ENCODE data around the gene TECPR1.
"Not testable (repeated sequence)": the region's sequence is repeated elsewhere in the genome, so short reads cannot be mapped to it uniquely, and the experiment has no call there.

Gene TECPR1

DNA sequence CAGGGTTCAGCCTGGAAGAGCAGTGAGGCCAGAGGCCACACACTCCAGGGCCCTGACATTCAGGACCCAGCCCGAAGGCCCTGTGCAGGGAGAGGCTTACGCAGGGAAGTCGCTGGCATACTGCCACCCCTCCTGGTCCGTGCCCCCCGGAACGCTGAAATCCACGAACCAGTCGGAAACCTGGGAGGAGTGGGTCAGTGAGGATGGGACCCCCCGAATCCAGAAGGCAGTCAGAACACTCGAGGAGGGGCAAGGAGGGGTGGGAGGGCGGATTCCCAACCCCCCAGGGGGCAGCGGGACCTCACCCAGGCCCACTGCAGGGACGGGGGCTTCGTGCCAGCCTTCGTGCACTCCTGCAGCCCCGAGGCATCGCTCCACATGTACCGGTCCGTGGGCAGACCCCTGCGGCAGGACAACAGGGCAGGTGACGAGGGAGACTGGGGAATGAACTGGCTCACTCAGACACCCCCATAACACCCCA, 27.3 kb downstream of the TECPR1 start:
- no peak for DNase-seq (ENCODE audit: low spot score)

DNA sequence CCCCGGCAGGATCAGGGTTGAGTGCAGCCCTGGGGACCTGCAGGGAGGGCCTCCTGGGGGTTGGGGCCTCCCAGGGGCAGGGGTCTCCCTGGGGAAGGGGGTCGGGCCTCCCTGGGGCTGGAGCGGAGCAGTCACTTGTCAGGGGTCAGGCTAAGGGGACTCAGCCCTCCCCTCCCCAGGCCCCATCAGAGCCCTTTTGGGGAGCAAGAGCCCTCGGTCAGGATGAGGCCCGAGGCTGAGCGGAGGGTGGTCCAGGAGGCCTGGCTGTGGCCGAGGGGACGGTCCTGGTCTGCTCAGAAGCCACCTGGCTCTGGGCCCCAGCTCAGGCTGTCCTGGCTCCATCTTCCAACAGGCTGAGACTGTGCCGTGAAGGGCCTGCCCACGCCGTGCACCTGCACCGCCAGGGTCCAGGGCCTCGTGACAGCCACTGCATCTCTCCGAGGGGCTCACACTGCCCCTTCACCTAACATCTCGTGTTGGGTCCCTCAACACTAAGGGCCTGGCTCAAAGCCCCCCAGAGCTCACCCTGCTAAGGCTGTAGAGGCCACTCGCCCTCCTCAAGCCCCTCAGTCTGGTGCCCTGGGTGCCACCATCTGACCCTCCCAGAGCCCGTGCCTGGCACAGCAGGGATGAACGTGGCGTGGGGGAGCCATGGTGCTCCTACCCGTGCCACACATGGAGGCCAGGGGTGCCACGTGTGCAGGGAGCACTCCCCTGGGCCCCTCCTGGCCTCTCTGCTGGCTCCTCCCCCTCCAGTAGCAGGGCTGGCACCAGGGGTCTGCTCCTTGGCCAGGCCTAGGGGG, 27.9 kb downstream of the TECPR1 start:
- no peak for DNase-seq (ENCODE audit: low spot score)

DNA sequence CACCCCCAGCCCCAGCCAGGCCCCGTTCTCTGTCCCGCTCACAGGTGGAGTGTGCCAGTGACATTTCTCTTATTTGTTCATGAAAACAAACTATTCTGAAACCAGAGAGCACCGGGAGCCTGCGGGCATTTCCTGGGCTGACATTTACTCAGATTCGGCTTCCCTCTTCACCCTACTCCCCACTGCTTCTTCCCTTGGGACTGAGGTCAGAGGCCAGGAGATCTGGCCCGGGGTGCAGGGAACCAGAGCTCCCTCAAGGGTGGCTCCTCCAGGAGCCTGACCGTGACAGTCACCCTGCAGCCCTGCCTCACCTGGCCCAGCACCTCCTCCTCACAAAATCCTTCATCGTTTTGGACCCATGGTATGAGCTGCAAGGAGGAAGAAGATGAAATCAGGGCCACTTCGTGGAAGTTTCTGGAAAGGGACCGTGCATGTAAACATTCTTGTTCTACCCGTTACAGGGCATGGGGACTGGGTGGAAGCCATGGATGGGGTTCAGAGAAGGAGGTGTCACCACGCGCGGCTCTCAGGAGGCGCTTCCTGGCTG, 28.6 kb downstream of the TECPR1 start:
- no peak for DNase-seq (ENCODE audit: low spot score)

DNA sequence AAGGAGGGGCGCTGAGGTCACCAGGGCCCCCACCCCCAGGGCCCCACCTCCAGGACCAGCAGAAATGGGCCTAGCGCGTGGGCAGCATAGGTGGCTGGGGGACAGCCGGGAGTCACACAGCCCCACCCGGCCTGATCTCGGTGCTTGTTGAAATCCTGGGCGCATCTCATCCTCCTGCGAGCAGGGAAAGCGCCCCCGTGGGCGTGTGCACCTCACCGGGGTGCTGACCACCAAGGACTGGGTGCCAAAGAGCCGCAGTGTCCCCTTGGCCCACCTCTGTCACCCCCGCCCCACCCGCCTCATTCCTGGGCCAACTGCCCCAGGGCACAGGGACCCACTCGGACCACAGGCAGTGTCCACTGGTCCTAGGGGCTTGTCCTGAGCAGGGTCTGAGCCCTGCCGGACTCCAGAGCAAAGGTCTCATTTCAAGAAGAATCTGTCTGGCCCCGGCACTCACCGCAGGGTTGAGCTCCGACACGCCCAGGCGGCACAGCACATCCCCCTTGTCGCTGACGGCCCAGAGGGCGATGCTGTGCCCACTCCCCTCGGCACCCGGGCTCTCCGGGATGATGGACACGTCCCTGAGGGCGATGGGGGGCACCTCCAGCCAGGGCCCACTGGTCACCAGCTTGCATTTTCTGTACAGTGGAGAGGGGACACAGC, 29.4 kb downstream of the TECPR1 start:
- no peak for DNase-seq (ENCODE audit: low spot score)

DNA sequence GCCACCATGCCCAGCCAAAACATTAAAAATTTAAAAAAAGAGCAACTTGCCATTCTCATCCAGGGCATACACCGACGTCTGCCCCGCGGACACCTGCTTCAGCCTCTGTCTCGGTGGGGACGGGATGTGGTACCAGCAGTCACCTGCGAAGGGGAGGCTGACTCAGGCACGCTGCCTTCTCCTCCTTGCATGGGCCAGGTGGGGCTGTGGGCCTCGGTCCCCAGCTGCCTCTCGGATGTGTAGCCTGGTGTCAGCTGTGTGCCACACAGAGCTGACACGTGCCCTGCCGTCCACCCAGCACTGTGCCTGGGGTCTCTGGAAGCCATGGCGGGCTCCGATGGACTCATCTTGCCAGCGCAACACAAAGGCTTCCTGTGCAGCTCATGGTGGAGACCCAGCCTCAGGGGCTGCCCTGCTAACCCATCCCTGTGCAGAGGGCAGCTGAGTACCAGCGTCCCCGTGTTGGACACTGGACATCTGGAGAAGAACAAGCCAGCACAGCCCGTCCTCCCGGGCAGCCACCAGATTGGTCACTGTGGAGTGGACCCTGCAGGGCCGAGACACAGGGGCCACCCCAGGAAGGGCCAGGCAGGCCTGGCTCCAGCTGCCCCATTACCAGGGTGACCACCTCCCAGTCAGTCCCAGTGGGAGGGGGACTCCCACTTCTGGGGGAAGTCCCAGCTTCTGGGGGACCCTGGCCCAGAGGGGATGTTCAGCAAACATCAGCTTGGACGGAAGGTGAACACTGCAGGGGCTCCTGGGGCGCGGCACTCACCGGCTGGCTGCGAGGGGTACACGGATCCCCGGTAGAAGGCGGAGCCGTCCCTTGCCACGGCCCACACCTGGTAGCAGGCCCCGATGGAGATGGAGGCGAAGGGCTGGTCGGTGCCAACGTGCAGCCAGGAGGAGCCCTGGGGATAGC, 30.2 kb downstream of the TECPR1 start:
- no peak for DNase-seq (ENCODE audit: low spot score)

DNA sequence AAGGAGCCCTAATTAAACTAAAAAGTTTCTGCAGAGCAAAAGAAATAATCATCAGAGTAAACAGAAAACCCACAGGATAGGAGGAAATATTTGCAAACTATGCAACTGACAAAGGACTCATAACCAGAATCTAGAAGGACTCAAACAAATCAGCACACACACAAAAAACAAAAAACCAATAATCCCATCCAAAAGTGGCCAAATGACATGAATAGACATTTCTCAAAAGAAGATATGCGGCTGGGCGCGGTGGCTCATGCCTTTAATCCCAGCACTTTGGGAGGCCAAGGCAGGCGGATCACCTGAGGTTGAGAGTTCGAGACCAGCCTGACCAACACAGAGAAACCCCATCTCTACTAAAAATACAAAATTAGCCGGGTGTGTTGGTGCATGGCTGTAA, 32.6 kb downstream of the TECPR1 start:
- DNase-seq (ENCODE audit: low spot score), result not testable (repeated sequence)

DNA sequence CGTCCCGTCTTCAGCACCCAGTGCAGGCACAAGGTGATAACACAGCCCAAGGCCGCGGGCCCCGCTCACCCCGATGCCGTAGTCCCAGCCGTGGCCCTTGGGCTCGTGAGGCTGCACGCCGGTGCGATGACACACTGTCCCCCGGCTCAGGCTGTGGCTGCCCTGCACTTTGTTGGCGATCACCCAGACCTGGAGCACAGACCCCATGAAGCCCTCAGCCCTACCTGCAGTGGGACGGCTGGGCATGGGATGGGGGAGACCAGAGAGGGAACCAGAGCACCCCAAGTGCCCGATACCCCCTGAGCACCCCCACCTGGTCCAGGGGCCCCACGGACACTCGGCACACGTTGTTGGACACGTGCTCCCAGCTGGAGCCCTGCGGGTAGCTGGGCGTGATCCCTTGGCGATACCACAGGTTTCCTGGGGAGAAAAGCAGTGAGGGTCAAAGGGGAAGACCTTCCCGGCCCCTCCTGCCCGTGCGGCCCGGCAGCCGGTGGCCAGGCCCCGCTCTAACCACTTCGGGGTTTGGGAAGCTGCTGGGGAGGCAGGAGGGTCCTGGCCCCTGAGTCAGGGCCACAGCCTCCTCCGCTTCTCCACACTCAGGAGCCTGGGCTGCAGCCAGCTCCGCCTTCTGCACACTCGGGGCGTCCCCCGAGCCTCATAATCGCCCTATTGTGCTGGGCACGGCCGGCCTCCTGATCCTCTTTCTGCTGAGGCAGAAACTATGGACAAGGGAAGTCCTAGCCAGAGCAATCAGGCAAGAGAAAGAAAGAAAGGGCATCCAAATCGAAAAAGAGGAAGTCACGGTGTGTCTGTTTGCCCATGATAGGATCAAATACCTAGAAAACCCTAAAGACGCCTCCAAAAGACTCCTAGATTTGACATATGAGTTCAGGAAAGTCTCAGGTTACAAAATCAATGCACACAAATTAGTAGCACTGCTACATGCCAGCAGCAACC, 34.1 kb downstream of the TECPR1 start:
- peak; percentile 74 for DNase-seq (ENCODE audit: low spot score)

DNA sequence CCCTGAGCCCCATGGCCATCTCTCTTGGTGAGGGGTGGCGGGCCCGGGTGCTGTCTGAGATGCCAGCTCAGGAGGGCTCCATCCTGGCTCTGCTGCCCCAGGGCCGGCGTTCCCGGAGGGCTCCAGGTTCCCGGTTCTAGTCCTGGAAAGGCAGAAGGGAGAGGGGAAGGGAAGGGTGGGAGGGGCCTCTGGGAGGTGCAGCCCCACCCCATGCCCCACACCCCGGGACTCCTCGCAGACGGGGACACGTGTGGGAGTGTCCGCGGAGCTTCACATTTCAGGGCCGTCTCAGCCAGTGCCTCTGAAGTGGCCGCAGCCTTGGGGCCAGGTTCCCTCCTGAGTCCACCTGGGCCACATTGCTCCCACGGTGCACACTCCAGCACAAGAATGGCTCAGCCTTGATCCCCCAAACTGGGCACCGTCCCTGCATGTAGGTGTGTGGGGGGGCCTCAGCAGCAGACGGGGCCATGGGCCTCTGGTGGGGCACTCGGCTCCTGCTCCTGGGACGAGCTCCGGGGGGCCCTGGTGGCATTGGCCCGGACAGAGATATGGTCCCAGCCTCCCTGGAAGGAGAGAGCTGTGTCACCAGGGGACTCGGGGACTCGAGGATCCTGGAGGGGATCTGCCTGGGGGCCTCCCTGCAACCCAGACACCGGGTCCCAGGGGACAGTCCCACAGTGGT, 35.0 kb downstream of the TECPR1 start:
- no peak for DNase-seq (ENCODE audit: low spot score)

DNA sequence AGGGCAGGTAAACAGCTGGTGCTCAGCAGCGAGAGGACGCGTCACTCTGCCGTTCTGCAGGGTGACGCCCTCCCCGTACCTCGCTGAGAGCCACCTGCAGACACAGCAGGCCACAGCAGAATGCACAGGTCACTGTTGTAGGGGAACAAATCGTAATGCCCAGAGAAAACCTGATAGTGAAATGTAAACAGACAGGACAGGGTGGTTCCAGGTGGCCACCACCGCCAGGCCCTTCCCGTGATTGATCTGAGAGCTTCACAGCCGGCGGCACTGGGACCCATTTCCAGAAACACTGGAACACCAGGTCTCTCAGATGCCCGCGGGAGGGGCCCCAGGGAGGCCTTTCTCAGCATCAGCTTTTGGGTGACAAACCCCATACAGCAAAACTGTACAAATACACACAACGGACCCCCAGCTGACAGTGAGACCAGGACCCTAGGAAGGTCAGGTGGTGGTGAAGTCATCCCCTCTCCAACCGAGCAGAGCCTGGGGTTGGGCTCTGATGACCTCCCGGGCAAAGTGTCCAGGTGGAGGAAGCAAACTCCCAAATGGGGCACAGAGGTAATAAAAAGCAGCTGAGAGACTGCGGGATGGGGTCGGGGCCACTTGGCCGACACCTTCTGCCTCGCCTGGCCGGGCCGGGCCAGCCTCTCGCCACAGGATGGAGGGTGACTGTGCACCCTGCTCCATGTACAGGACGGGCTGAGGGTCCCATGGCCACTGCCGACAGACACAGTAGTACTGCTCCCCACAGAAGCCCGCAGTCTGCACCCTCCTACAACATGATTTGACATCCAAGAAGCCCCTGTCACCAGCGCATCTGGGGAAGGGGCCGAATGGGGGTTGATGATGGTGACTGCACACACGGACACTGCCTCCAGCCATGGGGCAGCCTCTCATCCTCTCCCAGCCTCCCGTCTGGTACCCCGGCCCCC, 36.2 kb downstream of the TECPR1 start:
- DNase-seq (ENCODE audit: low spot score), result no peak

DNA sequence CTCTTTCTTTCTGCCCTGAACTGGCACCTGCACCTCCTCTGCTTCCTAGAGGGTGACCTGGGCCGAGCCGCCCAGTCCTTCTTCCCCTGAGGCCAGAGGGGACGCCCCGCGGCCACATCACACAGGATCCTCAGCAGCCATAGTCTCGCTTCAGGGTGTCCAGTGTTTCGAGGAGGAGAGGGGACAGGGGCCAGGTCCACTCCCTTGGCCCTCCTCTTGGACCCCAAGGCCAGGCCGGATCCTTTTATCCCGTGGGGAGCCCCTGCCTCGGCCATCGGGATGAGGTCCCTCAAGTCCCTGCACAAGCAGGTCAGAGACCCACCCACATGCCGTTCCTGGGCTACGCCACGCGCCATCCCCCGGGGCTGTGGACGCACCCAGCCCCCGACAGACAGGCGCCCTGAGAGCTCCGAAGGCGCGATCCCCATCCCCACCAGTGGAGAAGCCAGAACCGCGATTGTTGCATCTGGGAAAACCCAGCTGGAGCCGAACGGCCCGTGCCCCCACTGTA, 37.2 kb downstream of the TECPR1 start:
- no peak for DNase-seq (ENCODE audit: low spot score)

DNA sequence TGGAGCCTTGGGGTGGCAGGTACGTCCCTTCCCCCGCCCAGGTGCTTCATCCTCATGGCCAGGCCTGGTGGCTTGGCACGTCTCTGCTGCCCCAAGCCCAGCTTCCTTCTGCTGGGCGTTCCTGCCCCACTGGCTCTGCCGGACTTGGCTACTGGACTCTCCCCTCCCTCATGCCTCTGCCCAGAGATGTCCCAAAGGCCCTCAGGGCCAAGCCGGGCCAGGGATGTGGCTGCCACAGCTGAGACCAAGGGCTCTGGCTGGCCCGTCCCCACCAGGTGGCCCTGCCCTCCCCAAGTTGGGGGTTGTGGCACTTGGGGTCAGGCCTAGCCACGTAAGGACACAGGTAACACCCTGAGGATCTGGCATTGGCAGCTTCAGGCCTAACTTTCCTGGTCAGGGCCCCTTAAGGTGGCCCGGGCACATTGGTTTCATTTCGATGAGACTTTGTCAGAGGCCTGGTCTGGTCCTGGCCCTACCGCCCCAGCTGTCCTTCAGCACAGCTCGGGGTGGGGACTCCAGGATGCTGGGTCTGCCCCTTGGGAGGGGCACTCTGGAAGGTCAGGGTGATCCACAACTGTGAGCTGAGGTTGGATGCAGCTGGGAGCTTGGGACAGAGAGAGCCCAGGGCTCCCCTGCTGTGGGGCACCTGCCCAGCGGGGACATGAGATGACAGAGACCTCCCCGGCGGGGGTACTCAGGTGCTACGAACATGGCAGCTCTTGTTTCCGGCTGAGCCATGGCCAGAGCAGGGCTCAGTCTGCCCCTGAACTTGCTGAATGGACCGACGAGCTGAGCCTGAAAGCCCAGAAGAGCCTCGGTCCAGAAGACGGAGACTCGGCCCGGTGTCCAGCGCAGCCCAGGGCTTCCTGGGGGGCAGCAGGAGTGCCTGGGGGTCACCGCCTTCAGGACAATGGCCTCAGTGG, 37.9 kb downstream of the TECPR1 start:
- no peak for DNase-seq (ENCODE audit: low spot score)

DNA sequence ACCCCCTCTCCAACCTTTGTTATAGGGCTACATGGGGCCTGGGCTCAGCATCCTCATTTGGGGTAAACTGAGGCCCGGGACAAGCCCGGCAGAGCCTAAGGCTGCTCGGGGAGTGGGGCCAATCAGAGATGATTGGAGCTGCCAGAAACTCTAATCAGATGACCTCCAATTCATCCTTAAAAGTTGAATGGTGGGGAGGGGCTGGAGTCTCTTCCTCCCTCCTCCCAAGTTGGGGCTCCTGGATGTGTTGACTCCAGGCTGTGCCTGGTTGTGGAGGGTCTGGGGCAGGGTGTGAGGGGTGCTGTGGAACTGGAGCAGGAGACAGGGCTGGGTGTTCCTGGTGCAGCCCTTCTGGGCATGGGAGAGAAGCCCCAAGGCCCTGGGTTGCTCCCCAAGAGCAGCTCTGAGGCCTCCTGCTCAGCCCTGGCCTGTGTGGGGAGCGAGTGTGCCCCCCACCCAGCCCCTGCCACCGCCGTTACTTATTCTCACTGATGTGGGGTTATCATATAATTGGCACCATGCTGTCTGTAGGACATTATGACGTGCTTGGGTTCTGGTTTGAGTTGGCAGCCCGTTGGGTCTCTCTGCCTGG, 38.6 kb downstream of the TECPR1 start:
- no peak for DNase-seq (ENCODE audit: low spot score)

DNA sequence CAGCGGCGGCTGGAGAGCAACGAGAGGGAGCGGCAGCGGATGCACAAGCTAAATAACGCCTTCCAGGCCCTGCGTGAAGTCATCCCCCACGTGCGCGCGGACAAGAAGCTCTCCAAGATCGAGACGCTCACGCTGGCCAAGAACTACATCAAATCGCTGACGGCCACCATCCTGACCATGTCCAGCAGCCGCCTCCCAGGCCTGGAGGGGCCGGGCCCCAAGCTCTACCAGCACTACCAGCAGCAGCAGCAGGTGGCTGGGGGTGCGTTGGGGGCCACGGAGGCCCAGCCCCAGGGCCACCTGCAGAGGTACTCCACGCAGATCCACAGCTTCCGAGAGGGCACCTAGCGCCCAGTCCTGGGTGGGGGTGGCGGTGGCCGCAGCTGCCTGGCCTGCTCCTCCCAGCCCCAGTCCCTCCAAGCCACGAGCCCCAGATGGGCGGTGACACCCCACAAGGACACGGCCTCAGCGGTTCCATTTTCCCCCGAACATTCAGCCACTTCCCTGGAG, 39.4 kb downstream of the TECPR1 start:
- DNase-seq (ENCODE audit: low spot score), result no peak

DNA sequence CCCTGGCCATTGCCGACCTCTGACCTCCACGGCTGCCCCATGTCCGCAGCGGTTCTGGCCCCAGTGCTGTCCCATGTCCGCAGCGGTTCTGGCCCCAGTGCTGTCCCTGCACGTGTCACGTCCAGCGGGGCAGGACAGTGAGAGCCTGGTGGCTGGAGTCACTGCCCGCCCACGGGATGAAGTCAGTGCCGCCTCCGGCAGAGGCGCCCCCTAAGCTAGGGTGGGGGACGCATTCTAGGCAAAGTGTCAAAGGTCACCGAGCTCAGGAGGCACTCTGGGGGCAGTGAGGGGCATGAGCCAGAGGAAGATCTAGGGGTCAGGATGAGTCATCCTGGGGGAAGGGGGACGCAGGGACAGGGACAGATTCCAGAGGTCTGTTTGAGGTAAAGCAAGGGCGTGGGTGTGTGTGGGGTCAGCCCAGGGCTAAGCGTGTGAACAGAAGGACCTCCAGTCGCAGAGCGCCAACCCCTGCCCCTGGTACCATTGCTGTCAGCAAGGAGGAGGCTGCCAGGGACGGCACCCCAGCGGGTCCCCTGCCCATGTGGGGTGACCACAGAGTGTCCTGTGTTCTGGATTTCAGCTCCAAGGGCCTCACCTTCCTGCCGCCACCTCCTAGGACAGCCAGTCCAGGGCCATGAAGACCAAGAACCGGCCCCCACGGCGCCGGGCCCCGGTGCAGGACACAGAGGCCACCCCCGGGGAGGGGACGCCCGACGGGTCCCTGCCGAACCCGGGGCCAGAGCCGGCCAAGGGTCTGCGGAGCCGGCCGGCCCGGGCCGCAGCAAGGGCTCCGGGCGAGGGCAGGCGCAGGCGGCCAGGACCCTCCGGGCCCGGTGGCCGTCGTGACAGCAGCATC, 40.1 kb downstream of the TECPR1 start:
- DNase-seq (ENCODE audit: low spot score), result no peak

DNA sequence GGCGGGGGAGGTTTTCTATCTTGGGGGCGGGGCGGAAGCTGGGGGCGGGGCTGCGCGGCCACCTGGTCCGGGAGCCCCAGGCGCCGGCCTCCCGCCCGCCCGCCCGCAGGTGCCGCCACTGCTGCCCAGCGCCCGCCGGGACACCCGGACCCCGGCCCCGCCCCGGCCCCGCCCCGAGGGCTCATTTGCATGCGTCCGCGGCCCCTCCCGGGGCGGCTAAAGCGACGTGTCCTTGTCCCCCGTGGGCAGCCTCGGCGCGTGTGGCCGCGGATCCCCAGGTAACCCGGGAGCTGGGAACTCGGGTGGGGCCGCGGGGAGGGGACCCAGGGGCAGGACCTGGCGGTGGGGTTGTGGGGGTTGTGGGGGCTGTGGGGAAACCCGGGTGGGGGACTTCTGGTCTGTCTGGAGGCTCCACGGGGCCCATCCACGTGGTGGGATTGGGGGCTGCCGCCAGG, 40.8 kb downstream of the TECPR1 start, which contains the start of gene BHLHA15:
Gene BHLHA15, plus strand, starts transcription at position 219 of the 455 bp plus-strand sequence. CDS start 871 bp downstream, outside the sequence.
- DNase-seq (ENCODE audit: low spot score), result no peak
